ENCODE results near the gene NEU1.

The NEU1 gene

DNA sequence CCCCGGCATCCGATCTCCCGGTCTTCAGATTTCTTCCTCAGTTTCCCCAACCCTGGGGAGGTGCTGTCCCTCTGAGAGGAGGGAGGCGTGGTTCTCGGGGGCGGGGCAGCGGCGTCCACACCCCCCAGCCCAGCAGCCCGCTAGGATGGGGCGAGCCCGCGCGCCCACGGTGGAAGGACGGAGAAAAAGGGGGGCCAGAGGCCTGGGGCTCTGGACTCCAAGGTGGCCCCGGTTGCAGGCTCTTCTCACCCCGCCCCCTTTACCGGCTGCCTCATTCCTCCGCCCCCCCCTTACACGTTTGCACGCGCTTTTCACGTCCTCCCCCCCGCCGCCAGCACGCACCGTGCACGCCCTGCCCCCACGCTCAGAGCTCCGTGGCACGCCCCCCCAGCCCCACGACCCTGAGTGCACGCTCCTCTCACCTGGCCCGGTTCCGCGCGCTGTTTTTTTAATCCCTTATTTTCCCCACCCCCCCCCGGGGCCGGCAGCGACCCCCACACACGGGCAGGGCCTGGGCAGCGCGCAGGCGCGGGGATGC, 38.9 kb upstream of the NEU1 start:
- Histone ChIP-seq H3K27me3 (ENCODE audit: control insufficient read depth, insufficient read depth, low read length) (no peaks in the 10 kb centered on the region), H3K9ac (ENCODE audit: low read length) (peak overlapping the region; percentile 36), H3K4me1 (ENCODE audit: control insufficient read depth, low read depth, low read length) (peaks cover 3% of the 10 kb centered on the region), H3K36me3 (ENCODE audit: control insufficient read depth, low read depth, low read length) (peaks cover 8% of the 10 kb centered on the region), H3K9me3 (ENCODE audit: control insufficient read depth, low read depth, low read length) (no peaks in the 10 kb centered on the region), H3K27ac (ENCODE audit: low read length) (no peak overlapping the region), H3K4me3 (ENCODE audit: low read length) (peak overlapping the region; percentile 63)

DNA sequence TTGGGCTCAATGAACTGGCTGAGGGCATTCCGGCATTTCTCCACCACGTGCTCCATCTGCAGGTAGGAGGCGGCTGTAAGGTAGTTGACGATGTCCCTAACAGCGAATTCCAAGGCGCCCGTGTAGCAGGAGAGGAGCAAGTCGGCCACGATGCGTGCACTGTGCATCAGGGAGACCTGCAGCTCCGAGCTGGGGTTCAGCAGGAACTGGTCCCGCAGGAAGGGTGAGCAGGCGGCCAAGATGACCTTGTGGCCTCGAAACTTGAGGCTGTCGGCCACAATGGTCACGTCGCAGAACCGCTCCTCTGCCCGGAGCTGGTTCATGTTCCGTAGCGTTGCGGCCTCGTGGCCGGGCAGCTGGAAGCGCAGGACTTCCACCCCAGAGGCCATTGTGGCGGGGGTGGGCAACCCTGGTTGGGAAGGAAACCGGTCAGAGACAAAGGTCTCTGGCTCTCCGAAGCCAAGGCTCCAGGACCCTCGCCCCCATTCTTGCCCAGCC, 38.3 kb upstream of the NEU1 start:
- Histone ChIP-seq H3K36me3 (ENCODE audit: control insufficient read depth, low read depth, low read length) (peaks cover 13% of the 10 kb centered on the region), H3K27me3 (ENCODE audit: control insufficient read depth, insufficient read depth, low read length) (no peaks in the 10 kb centered on the region), H3K4me3 (ENCODE audit: low read length) (peak overlapping the region; percentile 63), H3K9ac (ENCODE audit: low read length) (peak overlapping the region; percentile 36), H3K9me3 (ENCODE audit: control insufficient read depth, low read depth, low read length) (no peaks in the 10 kb centered on the region), H3K27ac (ENCODE audit: low read length) (no peak overlapping the region), H3K4me1 (ENCODE audit: control insufficient read depth, low read depth, low read length) (peaks cover 2% of the 10 kb centered on the region)

DNA sequence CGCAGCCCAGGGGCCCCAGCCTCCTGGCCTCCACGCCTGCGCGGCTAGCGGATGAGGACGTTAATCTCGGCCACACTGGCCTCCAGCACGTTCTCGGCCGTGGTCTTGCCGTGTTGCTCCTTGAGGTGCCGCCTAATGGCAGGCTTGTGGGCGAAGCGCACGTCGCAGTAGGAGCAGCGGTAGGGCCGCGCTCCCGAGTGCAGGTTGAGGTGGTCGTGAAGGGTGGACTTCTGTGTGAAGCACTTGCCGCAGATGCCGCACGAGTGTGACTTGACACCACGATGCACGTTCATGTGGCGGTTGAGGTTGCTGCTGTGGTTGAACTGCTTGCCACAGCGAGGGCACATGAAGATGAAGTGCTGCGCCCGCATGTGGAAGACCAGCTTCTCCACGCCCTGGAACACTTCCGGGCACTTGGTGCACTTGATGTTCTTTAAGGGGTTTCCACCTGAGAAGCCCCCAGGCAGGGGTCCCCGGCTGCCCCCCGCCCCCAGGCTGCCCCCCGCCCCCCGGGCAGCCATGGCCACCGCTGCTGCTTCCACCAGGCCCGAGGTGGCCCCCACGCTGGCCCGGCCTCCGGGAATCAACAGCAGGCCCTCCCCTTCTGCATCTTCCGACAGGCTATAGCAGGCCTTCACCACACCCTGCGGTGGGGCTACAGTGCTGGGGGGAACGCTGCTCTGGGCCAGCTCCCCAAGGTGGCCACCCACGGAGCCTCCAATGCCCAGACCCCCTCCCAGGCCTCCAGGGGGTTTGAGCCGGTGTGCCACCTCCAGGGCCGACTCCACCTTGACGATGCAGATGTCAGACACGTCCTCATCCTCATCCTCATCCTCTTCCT, 37.5 kb upstream of the NEU1 start:
- Histone ChIP-seq H3K27ac (ENCODE audit: low read length) (no peak overlapping the region), H3K4me1 (ENCODE audit: control insufficient read depth, low read depth, low read length) (no peaks in the 10 kb centered on the region), H3K9me3 (ENCODE audit: control insufficient read depth, low read depth, low read length) (no peaks in the 10 kb centered on the region), H3K27me3 (ENCODE audit: control insufficient read depth, insufficient read depth, low read length) (no peaks in the 10 kb centered on the region), H3K9ac (ENCODE audit: low read length) (no peak overlapping the region), H3K4me3 (ENCODE audit: low read length) (no peak overlapping the region), H3K36me3 (ENCODE audit: control insufficient read depth, low read depth, low read length) (peaks cover 21% of the 10 kb centered on the region)

DNA sequence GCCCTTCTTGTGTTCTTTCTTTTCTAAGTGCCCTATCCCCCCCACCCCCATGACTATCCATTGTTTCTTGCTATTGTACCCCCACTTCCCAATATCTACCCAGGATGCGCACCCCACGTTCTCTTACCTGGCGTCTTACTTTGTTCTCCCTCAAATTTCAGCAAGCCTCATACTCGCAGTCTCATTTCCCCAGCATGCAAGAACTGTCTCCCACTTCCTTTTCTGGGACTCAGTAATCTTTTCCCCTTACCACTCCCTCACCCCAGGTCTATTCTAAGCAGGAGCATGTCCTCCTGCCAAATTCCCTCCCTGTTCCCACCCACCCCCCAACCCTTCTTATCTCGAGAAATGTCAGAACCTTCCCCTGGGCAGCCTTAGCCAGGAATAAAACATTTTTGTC, 36.6 kb upstream of the NEU1 start:
- H3K36me3 ChIP-seq (ENCODE audit: control insufficient read depth, low read depth, low read length), result peaks cover 27% of the 10 kb centered on the region
- H3K27me3 ChIP-seq (ENCODE audit: control insufficient read depth, insufficient read depth, low read length), result no peaks in the 10 kb centered on the region
- H3K9ac ChIP-seq (ENCODE audit: low read length), result no peak overlapping the region
- H3K4me3 ChIP-seq (ENCODE audit: low read length), result no peak overlapping the region
- no peaks in the 10 kb centered on the region for H3K4me1 ChIP-seq (ENCODE audit: control insufficient read depth, low read depth, low read length)
- no peaks in the 10 kb centered on the region for H3K9me3 ChIP-seq (ENCODE audit: control insufficient read depth, low read depth, low read length)
- H3K27ac ChIP-seq (ENCODE audit: low read length), result no peak overlapping the region

DNA sequence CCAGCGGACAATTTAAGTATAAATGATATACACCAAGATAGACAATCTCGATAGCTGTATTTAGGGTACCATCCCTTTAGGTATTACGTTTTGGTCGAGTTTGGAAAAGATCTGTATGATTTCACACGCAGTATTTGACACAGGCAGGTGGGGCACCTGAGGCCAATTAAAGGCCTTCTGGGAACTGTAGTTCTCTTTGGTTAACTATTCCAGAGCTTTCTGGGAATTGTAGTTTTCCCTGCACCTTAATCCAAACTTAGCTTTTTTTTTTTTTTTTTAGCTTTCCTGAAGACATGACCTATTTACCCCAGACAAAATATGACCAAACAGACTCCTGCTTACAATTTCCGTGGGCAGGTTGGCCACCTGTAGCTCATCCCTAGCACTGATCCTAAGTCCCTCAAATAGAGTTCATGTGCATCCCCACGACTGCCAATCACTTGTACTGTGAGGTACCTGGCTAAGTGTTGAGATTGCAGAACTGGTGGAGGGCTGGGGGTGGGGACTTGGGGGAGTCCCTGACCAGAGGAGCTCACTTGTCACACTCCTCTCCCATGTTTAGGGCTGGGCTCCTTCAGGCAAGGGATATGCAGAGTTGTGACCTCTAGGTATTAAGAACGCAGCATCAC, 35.9 kb upstream of the NEU1 start:
- H3K4me1 ChIP-seq (ENCODE audit: control insufficient read depth, low read depth, low read length), result no peaks in the 10 kb centered on the region
- no peak overlapping the region for H3K27ac ChIP-seq (ENCODE audit: low read length)

DNA sequence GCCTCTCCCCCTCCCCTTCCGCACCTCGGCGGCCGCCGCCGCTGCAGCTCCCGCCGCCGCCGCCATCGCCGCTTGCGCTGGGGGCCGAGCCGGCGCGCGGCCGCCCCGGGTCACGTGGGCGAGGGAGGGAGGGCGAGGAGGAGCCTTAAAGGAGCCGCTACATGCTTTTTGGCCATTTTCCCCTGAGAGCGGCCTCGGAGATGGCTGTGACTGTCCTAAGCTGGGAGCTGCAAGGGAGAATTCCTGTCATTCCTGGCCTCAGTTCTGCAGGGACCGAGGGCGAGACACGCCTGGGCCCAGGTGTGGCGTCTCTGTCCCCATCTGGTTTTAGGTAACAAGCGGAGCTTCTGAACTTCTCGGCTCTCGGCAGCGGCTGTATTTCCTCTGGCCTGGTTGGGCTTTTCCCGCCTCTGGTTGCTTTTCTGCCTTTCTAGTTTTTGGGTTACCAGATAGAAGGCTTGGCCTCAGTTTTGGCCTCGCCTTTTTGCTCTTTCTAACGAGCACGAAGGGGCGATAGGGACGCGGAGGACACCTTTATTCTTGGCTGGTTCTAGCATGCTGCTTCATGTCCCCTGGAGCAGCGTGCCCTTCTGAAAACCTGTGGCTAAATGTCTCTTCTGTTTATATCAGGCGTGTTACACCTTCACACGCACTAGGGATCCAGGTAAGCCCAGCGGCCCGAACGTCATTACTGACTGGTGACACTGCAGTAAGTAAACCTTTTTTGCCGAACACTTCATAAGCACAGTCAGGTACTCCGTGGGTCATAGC, 35.2 kb upstream of the NEU1 start, which contains the start of gene EHMT2:
EHMT2 (minus strand) TSS at position 87 of the 771 bp plus-strand sequence; CDS start at position 66, 21 bp downstream.
- Histone ChIP-seq H3K9me3 (ENCODE audit: control insufficient read depth, low read depth, low read length) (no peaks in the 10 kb centered on the region), H3K27ac (ENCODE audit: low read length) (peak within 1 kb of the TSS; percentile 28), H3K27me3 (ENCODE audit: control insufficient read depth, insufficient read depth, low read length) (no peaks in the 10 kb centered on the region), H3K4me1 (ENCODE audit: control insufficient read depth, low read depth, low read length) (no peaks in the 10 kb centered on the region), H3K4me3 (ENCODE audit: low read length) (peak within 1 kb of the TSS; percentile 95), H3K36me3 (ENCODE audit: control insufficient read depth, low read depth, low read length) (peaks cover 39% of the 10 kb centered on the region), H3K9ac (ENCODE audit: low read length) (peak within 1 kb of the TSS; percentile 74)

More for the DNA sequence above, 35.9 kb upstream of the NEU1 start:
- Histone ChIP-seq H3K36me3 (ENCODE audit: control insufficient read depth, low read depth, low read length) (peaks cover 32% of the 10 kb centered on the region), H3K4me3 (ENCODE audit: low read length) (peak overlapping the region; percentile 95), H3K9ac (ENCODE audit: low read length) (peak overlapping the region; percentile 67), H3K9me3 (ENCODE audit: control insufficient read depth, low read depth, low read length) (no peaks in the 10 kb centered on the region), H3K27me3 (ENCODE audit: control insufficient read depth, insufficient read depth, low read length) (no peaks in the 10 kb centered on the region)

DNA sequence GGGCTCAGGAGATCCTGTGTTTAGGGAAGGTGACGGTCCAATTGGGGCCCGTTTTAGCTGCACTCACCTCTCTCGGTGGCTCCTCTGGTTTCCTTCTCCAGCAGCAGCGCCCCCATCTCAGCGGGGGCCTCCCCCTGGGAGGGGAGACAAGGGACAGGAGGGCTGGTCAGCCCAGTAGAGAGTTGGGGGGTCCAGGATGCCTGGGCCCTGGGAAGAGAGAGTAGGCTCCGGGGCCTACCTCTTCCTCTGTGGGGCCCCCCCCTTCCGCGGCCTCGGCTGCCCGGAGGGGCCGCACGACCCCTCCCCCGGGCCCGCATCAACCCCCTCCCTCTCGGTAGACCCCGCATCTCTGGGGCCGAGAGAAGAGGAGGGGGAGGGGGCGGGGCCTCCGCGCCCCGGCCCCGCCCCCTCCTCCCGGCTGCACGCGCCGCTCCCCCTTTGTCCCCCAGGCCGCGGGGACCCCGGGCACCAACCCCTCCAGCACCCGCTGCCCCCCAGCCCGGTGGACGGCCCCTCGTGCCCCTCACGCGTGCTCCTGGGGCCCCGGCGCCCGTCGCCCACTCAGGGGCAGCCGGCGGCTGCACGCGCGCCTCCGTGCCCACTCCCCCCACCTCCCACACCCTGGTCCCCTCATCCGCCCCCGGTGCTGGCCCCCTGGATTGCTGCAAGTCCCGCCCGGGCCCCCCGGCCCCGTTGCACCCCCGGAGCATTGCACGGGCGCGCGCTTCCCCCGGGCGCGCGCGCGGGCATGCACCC, 34.4 kb upstream of the NEU1 start:
- no peaks in the 10 kb centered on the region for H3K9me3 ChIP-seq (ENCODE audit: control insufficient read depth, low read depth, low read length)
- H3K27ac ChIP-seq (ENCODE audit: low read length), result peak overlapping the region; percentile 28
- H3K27me3 ChIP-seq (ENCODE audit: control insufficient read depth, insufficient read depth, low read length), result no peaks in the 10 kb centered on the region
- H3K4me3 ChIP-seq (ENCODE audit: low read length), result peak overlapping the region; percentile 95
- peak overlapping the region; percentile 74 for H3K9ac ChIP-seq (ENCODE audit: low read length)
- H3K36me3 ChIP-seq (ENCODE audit: control insufficient read depth, low read depth, low read length), result peaks cover 47% of the 10 kb centered on the region
- H3K4me1 ChIP-seq (ENCODE audit: control insufficient read depth, low read depth, low read length), result no peaks in the 10 kb centered on the region

DNA sequence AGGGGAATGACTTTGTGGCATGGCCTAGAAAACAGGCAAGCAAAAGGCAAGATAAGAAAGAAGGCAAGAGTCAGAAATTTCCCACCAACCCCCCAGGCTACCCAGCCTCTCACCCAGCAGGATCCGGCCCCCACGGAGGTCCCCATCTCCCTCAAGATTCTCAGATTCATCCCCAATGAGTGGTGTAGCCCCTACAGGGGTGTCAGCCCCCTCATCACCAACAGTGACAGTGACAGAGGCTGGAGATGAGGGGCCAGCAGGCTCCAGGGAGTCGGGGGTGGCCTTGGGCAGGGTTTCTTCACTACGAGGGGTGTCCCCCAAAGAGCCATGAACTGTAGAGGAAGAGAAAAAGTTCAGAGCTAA, 33.9 kb upstream of the NEU1 start:
- no peaks in the 10 kb centered on the region for H3K27me3 ChIP-seq (ENCODE audit: control insufficient read depth, insufficient read depth, low read length)
- peak overlapping the region; percentile 95 for H3K4me3 ChIP-seq (ENCODE audit: low read length)
- H3K9ac ChIP-seq (ENCODE audit: low read length), result peak overlapping the region; percentile 74
- peaks cover 53% of the 10 kb centered on the region for H3K36me3 ChIP-seq (ENCODE audit: control insufficient read depth, low read depth, low read length)
- H3K27ac ChIP-seq (ENCODE audit: low read length), result peak overlapping the region; percentile 28
- no peaks in the 10 kb centered on the region for H3K9me3 ChIP-seq (ENCODE audit: control insufficient read depth, low read depth, low read length)
- H3K4me1 ChIP-seq (ENCODE audit: control insufficient read depth, low read depth, low read length), result no peaks in the 10 kb centered on the region

DNA sequence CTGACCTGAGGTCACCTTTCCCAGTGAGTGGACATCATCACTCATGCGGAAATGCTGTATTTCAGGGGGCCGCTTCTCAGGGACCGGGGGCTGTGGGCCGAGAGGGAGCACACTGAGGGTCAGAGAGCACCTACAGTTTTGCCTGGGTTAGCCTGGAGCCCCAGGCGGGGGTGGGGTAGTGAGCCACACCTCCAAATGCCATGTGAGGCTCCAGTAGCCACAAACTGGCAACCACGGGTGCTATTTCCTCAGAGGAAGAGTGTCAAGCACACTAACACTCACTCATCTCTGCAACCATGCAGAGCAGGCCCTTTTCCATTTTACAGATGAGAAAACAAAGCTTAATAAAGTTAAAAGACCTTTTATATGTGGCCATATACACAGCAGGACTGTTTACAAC, 30.2 kb upstream of the NEU1 start:
- H3K4me1 ChIP-seq (ENCODE audit: control insufficient read depth, low read depth, low read length), result no peaks in the 10 kb centered on the region
- no peak overlapping the region for H3K9ac ChIP-seq (ENCODE audit: low read length)
- H3K4me3 ChIP-seq (ENCODE audit: low read length), result no peak overlapping the region
- peaks cover 76% of the 10 kb centered on the region for H3K36me3 ChIP-seq (ENCODE audit: control insufficient read depth, low read depth, low read length)
- H3K27ac ChIP-seq (ENCODE audit: low read length), result no peak overlapping the region
- no peaks in the 10 kb centered on the region for H3K27me3 ChIP-seq (ENCODE audit: control insufficient read depth, insufficient read depth, low read length)
- H3K9me3 ChIP-seq (ENCODE audit: control insufficient read depth, low read depth, low read length), result no peaks in the 10 kb centered on the region

DNA sequence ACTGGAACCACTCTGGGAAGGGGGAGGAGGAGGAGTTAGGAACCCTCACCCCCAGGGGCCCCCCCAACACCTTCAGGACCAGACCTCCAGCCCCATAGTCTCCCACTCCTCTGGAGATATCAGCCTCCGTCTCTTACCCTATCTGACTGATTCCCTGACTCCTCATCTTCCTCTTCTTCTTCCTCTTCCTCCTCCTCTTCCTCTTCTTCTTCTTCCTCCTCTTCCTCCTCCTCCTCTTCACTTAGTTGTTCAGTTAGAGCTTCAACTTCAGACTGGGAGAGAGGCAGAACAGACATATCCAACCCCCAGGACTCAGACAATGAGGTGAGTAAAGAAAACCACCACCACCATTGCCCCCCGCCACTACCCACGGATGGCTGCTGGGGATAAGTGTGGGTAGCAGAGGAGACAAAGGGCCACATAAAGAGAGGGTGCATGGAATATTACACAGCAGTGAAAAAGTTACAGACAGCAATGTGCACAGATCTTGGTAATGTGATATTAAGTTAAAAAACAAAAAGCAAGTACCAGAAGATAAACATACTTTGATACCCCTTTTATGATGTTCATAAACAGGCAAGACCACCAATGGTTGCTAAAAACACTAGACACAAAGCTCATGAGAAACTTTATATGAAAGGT, 26.8 kb upstream of the NEU1 start:
- Histone ChIP-seq H3K27me3 (ENCODE audit: control insufficient read depth, insufficient read depth, low read length) (no peaks in the 10 kb centered on the region), H3K4me3 (ENCODE audit: low read length) (no peak overlapping the region), H3K36me3 (ENCODE audit: control insufficient read depth, low read depth, low read length) (peaks cover 89% of the 10 kb centered on the region), H3K27ac (ENCODE audit: low read length) (no peak overlapping the region), H3K9me3 (ENCODE audit: control insufficient read depth, low read depth, low read length) (no peaks in the 10 kb centered on the region), H3K9ac (ENCODE audit: low read length) (no peak overlapping the region), H3K4me1 (ENCODE audit: control insufficient read depth, low read depth, low read length) (no peaks in the 10 kb centered on the region)
